Colonic mucosa (tissue), 4 donors: ENCODE data around the gene CAPN2. TPM values are rescaled to one million over a fixed set of nuclear protein-coding genes. Genes with fewer than 3 reads are reported as not detected.
"Not testable (repeated sequence)": the region's sequence is repeated elsewhere in the genome, so short reads cannot be mapped to it uniquely, and the experiment has no call there.

Experiments
- DNase-seq: peaks from one replicate; pipeline ENCODE4 v3.0.0-alpha.2; 2020
- H3K27ac ChIP-seq: fragments of 200-600 bp; one replicate; pipeline ENCODE4 v1.8.0; 2021
- H3K27me3 ChIP-seq: fragments of 200-600 bp; one replicate; pipeline ENCODE4 v1.8.0; 2021
- H3K36me3 ChIP-seq: fragments of 200-600 bp; one replicate; pipeline ENCODE4 v1.8.0; 2021
- H3K4me1 ChIP-seq: fragments of 200-600 bp; one replicate; pipeline ENCODE4 v1.8.0; 2021; ENCODE audit warnings: mild to moderate bottlenecking
- H3K4me3 ChIP-seq: fragments of 200-600 bp; one replicate; pipeline ENCODE4 v1.8.0; 2021
- H3K9ac ChIP-seq, 2 donors: one replicate each; pipeline ENCODE4 v1.7.0; 2013; ENCODE audit warnings: control low read depth in 2 of 2, low read depth in 2 of 2, low read length in 2 of 2
- H3K9me3 ChIP-seq: fragments of 200-600 bp; one replicate; pipeline ENCODE4 v1.8.0; 2021
- CTCF ChIP-seq: fragments of 200-600 bp; IDR thresholded peaks from one replicate; pipeline ENCODE4 v1.8.0; 2022; ENCODE audit warnings: antibody characterized with exemption, mild to moderate bottlenecking
- intact Hi-C: fragments of 100-400 bp; cut with DNase I; formaldehyde crosslinking; loops from one replicate; pipeline ENCODE4 v1.14.1; 2022
- total RNA-seq, 2 donors: library from RNA; stranded (reverse); fragmentation: NEBNext Ultra II Directional in 1 of 2; extraction: Animal tissue kit (Norgen Biotek cat#: 25700) in 1 of 2; gene quantifications; one replicate each; pipeline ENCODE4 v1.2.1, GENCODE V29; 2021
- donor health status: healthy.
- donor health status: DM: no; HTN: no; CAD: no.
- donor health status: DM: no; HTN: no; CAD: no.

Gene CAPN2
- total RNA-seq, 2 donors from 2014 or later, result 197 to 323 TPM

DNA sequence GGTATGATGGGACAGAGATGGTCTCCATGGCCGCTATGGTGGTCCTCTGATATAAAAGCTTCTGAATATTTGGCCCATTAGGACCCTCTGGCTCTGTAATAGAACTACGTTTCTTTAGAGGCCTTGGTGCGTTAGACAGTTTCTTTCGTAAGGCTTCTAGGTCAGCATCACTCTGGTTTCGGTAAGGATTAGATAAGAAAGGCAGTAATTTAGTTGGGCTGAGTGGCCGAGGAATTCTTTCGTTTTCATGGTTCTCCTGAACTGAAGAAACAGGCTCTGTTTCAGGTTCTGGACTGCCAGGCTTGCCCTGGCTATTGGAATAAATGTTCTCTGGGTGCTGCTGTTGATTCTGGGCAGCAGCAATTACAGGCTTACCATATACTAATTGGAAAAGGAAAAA, 83.9 kb downstream of the CAPN2 start:
- Histone ChIP-seq H3K4me3 (no peak overlapping the region), H3K27me3 (no peaks in the 10 kb centered on the region), H3K36me3 (no peaks in the 10 kb centered on the region), H3K9me3 (no peaks in the 10 kb centered on the region), H3K27ac (no peak overlapping the region), H3K4me1 (no peaks in the 10 kb centered on the region), H3K9ac (no peak overlapping the region)
- intact Hi-C loops, result no loop called here
- DNase-seq, result no peak
- no peak for TF ChIP-seq CTCF

- no peak overlapping the region for H3K9ac ChIP-seq
- no peaks in the 10 kb centered on the region for H3K9me3 ChIP-seq
- intact Hi-C loops, result no loop called here
- peaks cover 4% of the 10 kb centered on the region for H3K36me3 ChIP-seq
- no peaks in the 10 kb centered on the region for H3K4me1 ChIP-seq
- H3K27me3 ChIP-seq, result no peaks in the 10 kb centered on the region
- no peak overlapping the region for H3K4me3 ChIP-seq
- TF ChIP-seq CTCF, result no peak
- no peak overlapping the region for H3K27ac ChIP-seq
- DNase-seq, result no peak
These were observed 89.7 kb downstream of the CAPN2 start for GRCh38 chr1:223802032-223802431.

DNA sequence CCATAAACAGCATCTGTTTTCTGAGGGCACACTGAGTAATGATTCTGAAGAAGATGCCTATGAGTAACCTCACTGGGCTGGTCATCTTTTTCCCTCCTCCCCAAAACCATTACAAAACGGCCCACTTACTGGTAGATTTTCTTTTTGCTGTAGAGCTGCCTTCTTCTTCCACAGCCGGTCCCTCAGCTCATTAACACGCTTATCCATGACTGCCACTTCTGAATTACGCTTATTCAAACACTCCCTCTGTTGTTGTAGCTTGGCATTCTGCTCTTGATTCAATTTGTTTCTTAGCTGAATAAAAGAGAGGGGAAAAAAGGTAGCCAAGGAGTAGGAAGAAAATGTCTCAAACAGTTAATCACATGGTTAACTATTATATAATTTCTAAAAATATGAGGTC, 90.3 kb downstream of the CAPN2 start:
- Histone ChIP-seq H3K27me3 (no peaks in the 10 kb centered on the region), H3K9me3 (no peaks in the 10 kb centered on the region), H3K27ac (no peak overlapping the region), H3K4me3 (no peak overlapping the region), H3K4me1 (no peaks in the 10 kb centered on the region), H3K36me3 (peaks cover 4% of the 10 kb centered on the region), H3K9ac (no peak overlapping the region)
- DNase-seq, result no peak
- TF ChIP-seq CTCF, result no peak
- intact Hi-C loops, result no loop called here

- H3K4me1 ChIP-seq, result no peaks in the 10 kb centered on the region
- no peak for DNase-seq
- intact Hi-C loops, result no loop called here
- TF ChIP-seq CTCF, result no peak
- no peak overlapping the region for H3K27ac ChIP-seq
- H3K4me3 ChIP-seq, result no peak overlapping the region
- no peak overlapping the region for H3K9ac ChIP-seq
- peaks cover 4% of the 10 kb centered on the region for H3K36me3 ChIP-seq
- H3K27me3 ChIP-seq, result no peaks in the 10 kb centered on the region
- no peaks in the 10 kb centered on the region for H3K9me3 ChIP-seq
These were observed 90.9 kb downstream of the CAPN2 start for GRCh38 chr1:223803211-223803610.

DNA sequence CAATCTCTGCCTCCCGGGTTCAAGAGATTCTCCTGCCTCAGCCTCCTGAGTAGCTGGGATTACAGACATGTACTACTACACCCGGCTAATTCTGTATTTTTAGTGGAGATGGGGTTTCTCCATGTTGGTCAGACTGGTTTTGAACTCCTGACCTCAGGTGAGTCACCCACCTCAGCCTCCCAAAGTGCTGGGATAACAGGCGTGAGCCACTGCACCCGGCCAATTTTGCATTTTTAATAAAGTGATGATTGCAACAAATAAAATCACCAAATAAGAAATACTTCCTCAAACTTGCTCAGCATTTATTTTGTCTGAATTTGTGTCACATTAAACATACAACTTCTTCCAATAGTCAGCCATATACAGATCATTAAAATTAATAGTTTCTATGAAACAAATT, 97.6 kb downstream of the CAPN2 start:
- H3K9me3 ChIP-seq, intact Hi-C loops, H3K27me3 ChIP-seq, H3K27ac ChIP-seq, H3K36me3 ChIP-seq, H3K4me1 ChIP-seq, H3K4me3 ChIP-seq, DNase-seq, H3K9ac ChIP-seq: not testable (repeated sequence)

DNA sequence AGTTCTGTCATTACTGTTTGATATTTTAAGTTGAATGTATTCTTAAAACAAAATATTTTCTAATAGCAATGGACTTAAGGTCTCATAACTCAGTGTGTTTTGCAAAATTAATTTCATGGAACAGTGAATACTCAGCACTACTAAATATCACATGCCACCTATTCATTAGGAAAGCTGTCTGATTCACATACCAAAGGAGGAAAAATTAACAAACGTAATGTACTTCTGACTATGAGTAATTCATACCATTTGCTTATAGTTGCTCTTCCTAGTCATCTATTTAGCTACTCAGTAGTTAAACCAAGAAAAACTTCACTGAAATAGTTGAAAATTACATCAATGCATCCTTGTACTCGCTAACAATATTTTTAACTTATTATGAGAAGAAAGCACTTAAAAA, 98.2 kb downstream of the CAPN2 start:
- no peak for DNase-seq
- H3K4me3 ChIP-seq, result no peak overlapping the region
- intact Hi-C loops, result no loop called here
- TF ChIP-seq CTCF, result no peak
- no peaks in the 10 kb centered on the region for H3K9me3 ChIP-seq
- H3K4me1 ChIP-seq, result no peaks in the 10 kb centered on the region
- H3K9ac ChIP-seq, result no peak overlapping the region
- no peaks in the 10 kb centered on the region for H3K27me3 ChIP-seq
- no peaks in the 10 kb centered on the region for H3K36me3 ChIP-seq
- no peak overlapping the region for H3K27ac ChIP-seq
